ENCODE results near the gene GPHN. TPM values are rescaled to one million over a fixed set of nuclear protein-coding genes. Genes with fewer than 3 reads are reported as not detected.
"Not testable (repeated sequence)": the region's sequence is repeated elsewhere in the genome, so short reads cannot be mapped to it uniquely, and the experiment has no call there.

Gene GPHN
- total RNA-seq, 1 donor from 2014 or later = 12.9 TPM

DNA sequence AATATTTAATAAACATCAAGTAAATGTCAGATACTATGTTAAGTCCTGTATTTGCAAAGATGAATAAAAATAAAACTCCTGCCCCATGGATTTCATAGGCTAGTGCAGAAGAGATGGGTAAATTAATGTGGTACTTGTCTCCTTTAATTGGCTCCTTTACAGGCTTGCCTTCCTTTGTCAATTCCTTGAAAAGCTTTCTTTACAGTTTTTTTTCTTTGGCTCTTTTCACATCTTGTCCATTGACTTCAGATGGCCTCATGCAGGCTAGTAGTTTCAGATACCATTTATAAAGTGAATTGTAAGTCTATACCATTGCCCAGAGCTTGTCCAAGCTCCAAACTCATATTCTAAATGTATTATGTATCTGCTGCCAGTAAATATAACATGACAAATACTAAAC lies 552.6 kb downstream of the GPHN start:
- Histone ChIP-seq H3K27me3 (ENCODE audit: control insufficient read depth, insufficient read depth, low read length) (no peaks in the 10 kb centered on the region), H3K4me3 (ENCODE audit: low read depth, low read length) (no peak overlapping the region), H3K36me3 (ENCODE audit: control insufficient read depth, insufficient read depth, low read length) (no peaks in the 10 kb centered on the region)
- DNase-seq (ENCODE audit: low read depth) = no peak
- TF ChIP-seq, protein P1, sequence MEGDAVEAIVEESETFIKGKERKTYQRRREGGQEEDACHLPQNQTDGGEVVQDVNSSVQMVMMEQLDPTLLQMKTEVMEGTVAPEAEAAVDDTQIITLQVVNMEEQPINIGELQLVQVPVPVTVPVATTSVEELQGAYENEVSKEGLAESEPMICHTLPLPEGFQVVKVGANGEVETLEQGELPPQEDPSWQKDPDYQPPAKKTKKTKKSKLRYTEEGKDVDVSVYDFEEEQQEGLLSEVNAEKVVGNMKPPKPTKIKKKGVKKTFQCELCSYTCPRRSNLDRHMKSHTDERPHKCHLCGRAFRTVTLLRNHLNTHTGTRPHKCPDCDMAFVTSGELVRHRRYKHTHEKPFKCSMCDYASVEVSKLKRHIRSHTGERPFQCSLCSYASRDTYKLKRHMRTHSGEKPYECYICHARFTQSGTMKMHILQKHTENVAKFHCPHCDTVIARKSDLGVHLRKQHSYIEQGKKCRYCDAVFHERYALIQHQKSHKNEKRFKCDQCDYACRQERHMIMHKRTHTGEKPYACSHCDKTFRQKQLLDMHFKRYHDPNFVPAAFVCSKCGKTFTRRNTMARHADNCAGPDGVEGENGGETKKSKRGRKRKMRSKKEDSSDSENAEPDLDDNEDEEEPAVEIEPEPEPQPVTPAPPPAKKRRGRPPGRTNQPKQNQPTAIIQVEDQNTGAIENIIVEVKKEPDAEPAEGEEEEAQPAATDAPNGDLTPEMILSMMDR (IDR thresholded peaks at IDR 0.05; ENCODE audit: insufficient read depth, low read length, poor library complexity, severe bottlenecking) = no peak

DNA sequence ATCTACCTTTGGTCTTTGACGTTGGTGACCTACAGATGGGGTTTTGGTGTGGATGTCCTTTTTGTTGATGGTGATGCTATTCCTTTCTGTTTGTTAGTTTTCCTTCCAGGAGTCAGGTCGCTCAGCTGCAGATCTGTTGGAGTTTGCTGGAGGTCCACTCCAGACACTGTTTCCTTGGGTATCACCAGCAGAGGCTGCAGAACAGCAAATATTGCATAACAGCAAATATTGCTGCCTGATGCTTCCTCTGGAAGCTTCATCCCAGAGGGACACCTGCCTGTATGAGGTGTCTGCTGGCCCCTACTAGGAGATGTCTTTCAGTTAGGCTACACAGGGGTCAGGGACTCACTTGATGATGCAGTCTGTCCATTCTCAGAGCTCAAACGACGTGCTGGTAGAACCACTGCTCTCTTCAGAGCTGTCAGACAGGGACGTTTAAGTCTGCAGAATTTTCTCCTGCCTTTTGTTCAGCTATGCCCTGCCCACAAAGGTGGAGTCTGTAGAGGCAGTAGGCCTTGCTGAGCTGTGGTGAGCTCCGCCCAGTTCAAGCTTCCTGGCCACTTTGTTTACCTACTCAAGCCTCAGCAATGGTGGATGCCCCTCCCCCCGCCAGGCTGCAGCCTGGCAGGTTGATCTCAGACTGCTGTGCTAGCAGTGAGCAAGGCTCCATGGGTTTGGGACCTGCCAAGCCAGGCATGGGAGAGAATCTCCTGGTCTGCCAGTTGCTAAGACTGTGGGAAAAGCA lies 559.3 kb downstream of the GPHN start:
- H3K27me3 ChIP-seq (ENCODE audit: control insufficient read depth, insufficient read depth, low read length); DNase-seq (ENCODE audit: low read depth); H3K36me3 ChIP-seq (ENCODE audit: control insufficient read depth, insufficient read depth, low read length); H3K4me3 ChIP-seq (ENCODE audit: low read depth, low read length): not testable (repeated sequence)

DNA sequence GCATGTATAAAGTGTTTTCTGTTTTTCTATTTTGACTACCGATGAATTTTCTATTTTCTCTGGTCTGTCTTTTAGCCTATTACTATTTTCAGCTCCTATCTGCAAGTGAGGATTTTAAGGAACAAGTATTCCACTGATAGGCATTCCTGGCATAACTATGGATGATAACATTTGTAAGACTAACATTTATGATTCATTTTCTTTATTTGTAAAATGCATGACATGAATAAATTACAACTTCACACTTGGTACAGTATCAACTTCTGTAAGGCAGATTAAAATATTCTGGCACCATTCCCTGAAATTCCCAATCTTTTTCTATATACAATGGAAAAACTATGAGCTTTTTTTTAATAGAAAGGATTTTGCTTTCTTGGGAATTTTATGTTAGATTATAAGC lies 560.3 kb downstream of the GPHN start:
- no peak for DNase-seq (ENCODE audit: low read depth)
- H3K36me3 ChIP-seq (ENCODE audit: control insufficient read depth, insufficient read depth, low read length) = no peaks in the 10 kb centered on the region
- TF ChIP-seq, protein P1 (IDR thresholded peaks at IDR 0.05; ENCODE audit: insufficient read depth, low read length, poor library complexity, severe bottlenecking) = no peak

DNA sequence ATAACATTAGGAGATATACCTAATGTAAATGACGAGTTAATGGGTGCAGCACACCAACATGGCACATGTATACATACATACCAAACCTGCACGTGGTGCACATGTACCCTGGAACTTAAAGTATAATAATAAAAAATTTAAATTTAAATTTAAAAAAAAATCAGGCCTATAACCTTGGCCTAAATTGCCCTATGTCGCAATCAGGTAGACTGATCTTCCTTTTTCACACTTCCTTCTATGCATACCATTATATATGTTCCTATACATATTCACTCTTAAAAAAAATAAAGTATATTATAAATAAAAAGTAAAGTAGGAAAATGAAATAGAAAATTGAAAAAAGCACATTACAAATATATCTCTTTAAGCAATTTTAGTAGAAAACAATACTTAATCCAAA lies 563.6 kb downstream of the GPHN start:
- H3K36me3 ChIP-seq (ENCODE audit: control insufficient read depth, insufficient read depth, low read length) = no peaks in the 10 kb centered on the region

More for the DNA sequence above, 560.3 kb downstream of the GPHN start:
- Histone ChIP-seq H3K4me3 (ENCODE audit: low read depth, low read length) (no peak overlapping the region), H3K27me3 (ENCODE audit: control insufficient read depth, insufficient read depth, low read length) (no peaks in the 10 kb centered on the region)

DNA sequence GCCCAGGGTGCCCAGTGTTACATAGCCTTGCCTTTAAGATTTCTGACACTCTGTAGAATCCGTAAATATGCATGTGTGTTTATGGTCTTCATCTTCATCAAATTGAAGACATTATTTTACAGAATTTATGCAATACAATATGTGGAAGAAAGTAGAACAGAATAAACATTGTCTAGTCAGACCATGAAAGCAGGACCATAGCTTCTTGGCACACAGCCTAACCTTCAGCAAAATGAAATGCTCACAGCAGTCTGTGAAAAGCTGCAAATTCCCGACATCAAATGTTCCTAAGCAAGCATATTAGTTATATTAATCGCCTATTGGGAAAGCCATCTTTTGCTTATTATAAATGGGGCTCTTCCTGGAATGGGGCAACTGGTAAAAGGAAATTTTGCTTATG lies 570.0 kb downstream of the GPHN start:
- DNase-seq (ENCODE audit: low read depth) = no peak
- TF ChIP-seq, protein P1 (IDR thresholded peaks at IDR 0.05; ENCODE audit: insufficient read depth, low read length, poor library complexity, severe bottlenecking) = no peak
- no peaks in the 10 kb centered on the region for H3K36me3 ChIP-seq (ENCODE audit: control insufficient read depth, insufficient read depth, low read length)
- H3K4me3 ChIP-seq (ENCODE audit: low read depth, low read length) = no peak overlapping the region
- H3K27me3 ChIP-seq (ENCODE audit: control insufficient read depth, insufficient read depth, low read length) = no peaks in the 10 kb centered on the region

More for the DNA sequence above, 563.6 kb downstream of the GPHN start:
- TF ChIP-seq, protein P1 (IDR thresholded peaks at IDR 0.05; ENCODE audit: insufficient read depth, low read length, poor library complexity, severe bottlenecking) = no peak
- no peak for DNase-seq (ENCODE audit: low read depth)
- H3K4me3 ChIP-seq (ENCODE audit: low read depth, low read length) = no peak overlapping the region
- H3K27me3 ChIP-seq (ENCODE audit: control insufficient read depth, insufficient read depth, low read length) = no peaks in the 10 kb centered on the region

DNA sequence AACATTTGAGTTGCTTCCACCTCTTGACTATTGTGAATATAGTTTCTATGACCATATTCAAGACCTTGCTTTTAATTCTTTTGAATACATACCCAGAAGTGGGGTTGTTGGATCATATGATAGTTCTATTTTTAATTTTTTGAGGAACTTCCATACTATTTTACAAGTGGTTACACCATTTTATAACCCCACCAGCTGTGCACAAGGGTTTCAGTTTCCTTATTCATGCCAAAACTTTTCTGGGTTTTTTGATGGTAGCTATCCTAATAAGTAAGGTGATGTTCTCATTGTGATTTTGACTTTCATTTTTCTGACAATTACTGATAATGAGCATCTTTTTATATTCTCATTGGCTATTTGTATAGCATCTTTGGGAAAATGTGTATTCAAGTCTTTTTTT lies 571.9 kb downstream of the GPHN start:
- Histone ChIP-seq H3K36me3 (ENCODE audit: control insufficient read depth, insufficient read depth, low read length) (no peaks in the 10 kb centered on the region), H3K27me3 (ENCODE audit: control insufficient read depth, insufficient read depth, low read length) (no peaks in the 10 kb centered on the region), H3K4me3 (ENCODE audit: low read depth, low read length) (no peak overlapping the region)
- no peak for DNase-seq (ENCODE audit: low read depth)
- TF ChIP-seq, protein P1 (IDR thresholded peaks at IDR 0.05; ENCODE audit: insufficient read depth, low read length, poor library complexity, severe bottlenecking) = no peak

Measured in kidney epithelial cell (primary cell).